Daoy (cell line): Measurements from ENCODE around the gene SMYD1. TPM values are rescaled to one million over a fixed set of nuclear protein-coding genes. Genes with fewer than 3 reads are reported as not detected.
A peak's percentile ranks its signal among the peaks of the same experiment; 100 is the strongest.

Experiments used
- DNase-seq: peaks from one replicate; pipeline ENCODE4 v3.0.0-alpha.2; 2015; ENCODE audit warnings: low read depth
- total RNA-seq: library from RNA; depleted of rRNA; stranded (reverse); fragments of >200 nt; shearing (Covaris generic); gene quantifications from 2 replicates; pipeline ENCODE4 v1.2.3, GENCODE V29; 2014; rRNA removed

The SMYD1 gene
- total RNA-seq, 1 experiment from 2014 or later = not detected

GRCh38 chr2:88141952-88142351 is 74.3 kb downstream of the SMYD1 start:
- no peak for DNase-seq

- no peak for DNase-seq
These were observed 76.6 kb downstream of the SMYD1 start for GRCh38 chr2:88144271-88144670.

GRCh38 chr2:88144914-88145497 is 77.4 kb downstream of the SMYD1 start:
- DNase-seq = no peak

- no peak for DNase-seq
These were observed 79.0 kb downstream of the SMYD1 start for GRCh38 chr2:88146590-88146989.

GRCh38 chr2:88147145-88147544 is 79.5 kb downstream of the SMYD1 start:
- DNase-seq = no peak

GRCh38 chr2:88148929-88149438 is 81.4 kb downstream of the SMYD1 start:
- no peak for DNase-seq

- DNase-seq = no peak
These were observed 91.9 kb downstream of the SMYD1 start for GRCh38 chr2:88159481-88159880.

- peak; percentile 47 for DNase-seq
These were observed 92.4 kb downstream of the SMYD1 start for GRCh38 chr2:88159955-88160415.

GRCh38 chr2:88160517-88160916 is 92.9 kb downstream of the SMYD1 start:
- DNase-seq = no peak

- DNase-seq = no peak
These were observed 94.0 kb downstream of the SMYD1 start for GRCh38 chr2:88161446-88162244.

Other genes with a start within 250 kb of the SMYD1 start
- gene RGPD2, start 242.0 kb upstream of the SMYD1 start, total RNA-seq = 1.5 TPM in 1 of 2 replicates, not detected in the other
- 72.9 TPM in 1 of 2 replicates, not detected in the other for gene RNU2-63P, start 51.3 kb upstream of the SMYD1 start, total RNA-seq
- 33.1 and 42.1 TPM in 2 replicates for gene KRCC1, start 12.0 kb upstream of the SMYD1 start, total RNA-seq
- gene FABP1, start 60.2 kb downstream of the SMYD1 start, total RNA-seq = not detected in 2 replicates
- gene THNSL2, start 102.5 kb downstream of the SMYD1 start, total RNA-seq = not detected in 2 replicates